Measurements from ENCODE around the gene RXRB. TPM values are rescaled to one million over a fixed set of nuclear protein-coding genes. Genes with fewer than 3 reads are reported as not detected.

The RXRB gene
- total RNA-seq, 1 donor from 2014 or later, result 61.9 TPM

DNA sequence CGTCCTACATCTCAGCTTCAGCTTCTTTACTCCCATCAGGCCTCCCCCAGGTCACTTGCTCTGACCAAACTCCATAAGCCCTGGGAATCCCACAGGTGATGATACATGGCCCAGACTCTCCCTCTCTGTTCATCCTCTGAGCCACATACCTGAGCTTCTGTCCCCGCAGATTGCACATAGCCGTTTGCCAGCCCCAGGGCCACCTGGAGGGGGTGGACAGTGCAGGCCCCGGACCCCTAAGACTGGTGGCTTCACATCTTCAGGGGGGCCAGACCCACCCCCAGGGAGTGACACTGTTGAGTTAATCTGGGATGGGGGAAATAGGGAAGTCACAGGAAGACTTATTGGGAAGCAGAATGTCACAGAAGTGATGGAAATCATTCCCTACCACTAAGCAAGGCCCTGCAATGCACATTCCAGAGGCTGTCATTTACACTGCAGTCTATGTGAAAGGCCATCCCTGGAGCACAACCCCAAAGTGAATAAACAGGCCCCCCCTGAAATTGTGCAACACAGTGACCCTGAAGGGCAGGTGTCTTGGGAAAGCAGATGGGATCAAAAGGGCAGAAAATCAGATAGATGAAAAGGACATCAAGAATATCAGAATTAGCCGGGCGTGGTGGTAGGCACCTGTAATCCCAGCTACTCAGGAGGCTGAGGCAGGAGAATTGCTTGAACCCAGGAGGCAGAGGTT, 2.2 kb downstream of the RXRB start:
- H3K4me3 Mint-ChIP-seq, result peak overlapping the region; percentile 100
- peaks cover 66% of the 10 kb centered on the region for H3K4me1 Mint-ChIP-seq (ENCODE audit: unreplicated experiment)
- DNase-seq (ENCODE audit: extremely low spot score, unreplicated experiment), result no peak
- H3K27me3 Mint-ChIP-seq, result no peaks in the 10 kb centered on the region
- no peak for TF ChIP-seq CTCF (conservative IDR thresholded peaks at IDR 0.05)
- H3K9me3 Mint-ChIP-seq, result no peaks in the 10 kb centered on the region
- peaks cover 41% of the 10 kb centered on the region for H3K36me3 Mint-ChIP-seq
- peak overlapping the region; percentile 84 for H3K27ac Mint-ChIP-seq

- no peak for DNase-seq (ENCODE audit: extremely low spot score, unreplicated experiment)
- H3K9me3 Mint-ChIP-seq, result no peaks in the 10 kb centered on the region
- peak overlapping the region; percentile 100 for H3K4me3 Mint-ChIP-seq
- H3K36me3 Mint-ChIP-seq, result peaks cover 34% of the 10 kb centered on the region
- peaks cover 58% of the 10 kb centered on the region for H3K4me1 Mint-ChIP-seq (ENCODE audit: unreplicated experiment)
- peak overlapping the region; percentile 84 for H3K27ac Mint-ChIP-seq
- H3K27me3 Mint-ChIP-seq, result peaks cover 4% of the 10 kb centered on the region
- TF ChIP-seq CTCF (conservative IDR thresholded peaks at IDR 0.05), result peak; percentile 82
Observed at GRCh38 chr6:33197431-33198048, 2.9 kb downstream of the RXRB start.

DNA sequence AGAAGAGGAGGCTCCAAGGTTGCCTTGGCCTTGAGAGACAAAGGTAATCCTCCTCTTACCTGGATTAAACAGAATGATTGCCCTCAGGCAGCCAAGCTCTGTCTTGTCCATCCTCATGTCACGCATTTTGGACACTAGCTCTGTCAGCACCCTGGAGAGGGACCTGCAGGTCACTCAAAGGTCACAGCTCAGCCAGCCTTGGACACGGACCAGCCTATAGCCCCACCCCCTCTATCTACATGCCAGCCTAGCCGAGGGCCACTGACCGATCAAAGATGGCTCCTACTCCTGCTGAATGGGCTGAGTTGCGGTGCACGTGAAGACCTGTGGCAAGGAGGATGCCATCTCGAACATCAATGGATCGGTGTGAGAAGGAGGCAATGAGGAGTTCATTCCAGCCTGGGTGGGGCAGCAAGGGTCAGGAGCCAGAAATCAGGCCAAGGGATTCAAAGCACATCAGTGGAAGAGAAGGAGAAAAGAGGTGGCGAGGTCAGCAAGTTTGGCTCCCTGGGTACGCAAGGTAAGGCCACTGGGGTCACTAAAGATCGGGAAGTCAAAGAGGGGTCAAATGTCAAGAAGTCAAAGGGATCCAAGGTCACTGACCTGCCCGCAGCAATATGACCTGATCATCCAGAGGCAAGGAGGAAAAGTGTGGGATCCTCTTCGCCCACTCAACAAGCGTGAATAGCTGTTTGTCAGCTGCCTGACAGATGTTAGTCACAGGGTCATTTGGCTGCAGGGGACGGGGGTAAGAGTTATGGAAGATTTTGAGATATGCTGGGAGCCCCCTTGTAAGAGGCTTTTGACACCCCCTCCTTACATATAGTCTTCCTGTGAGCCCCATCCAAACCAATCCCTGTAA, 4.9 kb downstream of the RXRB start:
- no peak for TF ChIP-seq CTCF (conservative IDR thresholded peaks at IDR 0.05)
- Mint-ChIP-seq H3K27ac (no peak overlapping the region), H3K9me3 (no peaks in the 10 kb centered on the region), H3K27me3 (peaks cover 18% of the 10 kb centered on the region), H3K4me3 (no peak overlapping the region), H3K4me1 (ENCODE audit: unreplicated experiment) (peaks cover 55% of the 10 kb centered on the region), H3K36me3 (peaks cover 20% of the 10 kb centered on the region)
- no peak for DNase-seq (ENCODE audit: extremely low spot score, unreplicated experiment)

GRCh38 chr6:33194431-33194979, 6.0 kb downstream of the RXRB start:
- Mint-ChIP-seq H3K36me3 (peaks cover 20% of the 10 kb centered on the region), H3K4me3 (no peak overlapping the region), H3K27me3 (peaks cover 27% of the 10 kb centered on the region), H3K9me3 (no peaks in the 10 kb centered on the region), H3K27ac (no peak overlapping the region), H3K4me1 (ENCODE audit: unreplicated experiment) (peaks cover 59% of the 10 kb centered on the region)
- no peak for DNase-seq (ENCODE audit: extremely low spot score, unreplicated experiment)
- TF ChIP-seq CTCF (conservative IDR thresholded peaks at IDR 0.05), result no peak

GRCh38 chr6:33193619-33194018, 6.8 kb downstream of the RXRB start:
- no peak for DNase-seq (ENCODE audit: extremely low spot score, unreplicated experiment)
- Mint-ChIP-seq H3K27me3 (peaks cover 31% of the 10 kb centered on the region), H3K36me3 (peaks cover 20% of the 10 kb centered on the region), H3K27ac (no peak overlapping the region), H3K4me3 (peak overlapping the region; percentile 67), H3K9me3 (no peaks in the 10 kb centered on the region), H3K4me1 (ENCODE audit: unreplicated experiment) (peaks cover 53% of the 10 kb centered on the region)
- TF ChIP-seq CTCF (conservative IDR thresholded peaks at IDR 0.05), result no peak
